CD4-positive, alpha-beta memory T cell (primary cell): ENCODE measurements around the gene ZNRF1. TPM values are rescaled to one million over a fixed set of nuclear protein-coding genes. Genes with fewer than 3 reads are reported as not detected.
"Not testable (repeated sequence)": the region's sequence is repeated elsewhere in the genome, so short reads cannot be mapped to it uniquely, and the experiment has no call there.

ENCODE experiments used
- CTCF ChIA-PET: fragments of 350-600 bp; sonication (Branson Sonifier 250); formaldehyde crosslinking; loops from one replicate; lab custom pipeline; 2021; ENCODE audit warnings: inconsistent platforms; ENCODE audit not compliant: partially characterized antibody; lab: Charles Lee
- POLR2A ChIA-PET: fragments of 350-600 bp; sonication (Branson Sonifier 250); formaldehyde crosslinking; loops from one replicate; lab custom pipeline; 2021; ENCODE audit not compliant: partially characterized antibody; lab: Charles Lee
- DNase-seq, 5 donors: peaks; one replicate each; pipeline versions ENCODE4 v3.0.0 to v3.0.0-alpha.2; 2020 to 2022; ENCODE audit warnings: mixed read lengths in 1 of 5
- H3K27ac ChIP-seq: one replicate; pipeline ENCODE4 v1.7.0; 2013; ENCODE audit warnings: low read depth, low read length
- H3K27me3 ChIP-seq: 2 replicates; pipeline ENCODE4 v1.7.0; 2013; ENCODE audit warnings: mild to moderate bottlenecking, low read length, moderate library complexity; ENCODE audit not compliant: insufficient read depth
- H3K36me3 ChIP-seq: 2 replicates; pipeline ENCODE4 v1.7.0; 2013; ENCODE audit warnings: mild to moderate bottlenecking, low read length, moderate library complexity; ENCODE audit not compliant: insufficient read depth
- H3K4me1 ChIP-seq: 2 replicates; pipeline ENCODE4 v1.7.0; 2013; ENCODE audit warnings: mild to moderate bottlenecking, low read length, moderate library complexity; ENCODE audit not compliant: insufficient read depth
- H3K4me3 ChIP-seq, 2 donors: one replicate each; pipeline ENCODE4 v1.7.0; 2013; ENCODE audit warnings: low read length in 2 of 2, mild to moderate bottlenecking in 1 of 2
- H3K9me3 ChIP-seq, 2 donors: one replicate each; pipeline ENCODE4 v1.7.0; 2013; ENCODE audit warnings: low read length in 2 of 2, control low read depth in 1 of 2; ENCODE audit not compliant: control insufficient read depth in 1 of 2
- H3K27ac Mint-ChIP-seq, 7 donors: one replicate each; pipeline ENCODE4 v1.8.0; 2020 to 2021; ENCODE audit warnings: mixed read lengths in 7 of 7, mild to moderate bottlenecking in 6 of 7, inconsistent platforms in 3 of 7, moderate library complexity in 3 of 7
- H3K27me3 Mint-ChIP-seq, 2 donors: one replicate each; pipeline ENCODE4 v1.8.0; 2020 to 2021; ENCODE audit warnings: mixed read lengths in 2 of 2
- H3K36me3 Mint-ChIP-seq, 2 donors: one replicate each; pipeline ENCODE4 v1.8.0; 2020 to 2021; ENCODE audit warnings: mixed read lengths in 2 of 2, inconsistent platforms in 1 of 2, mild to moderate bottlenecking in 1 of 2
- H3K4me1 Mint-ChIP-seq, 4 donors: one replicate each; pipeline ENCODE4 v1.8.0; 2020 to 2021; ENCODE audit warnings: mixed read lengths in 4 of 4, mild to moderate bottlenecking in 1 of 4
- H3K4me3 Mint-ChIP-seq, 8 donors: one replicate each; pipeline ENCODE4 v1.8.0; 2020 to 2021; ENCODE audit warnings: mixed read lengths in 8 of 8, mild to moderate bottlenecking in 7 of 8, moderate library complexity in 6 of 8, inconsistent platforms in 3 of 8
- H3K9me3 Mint-ChIP-seq, 8 donors: one replicate each; pipeline ENCODE4 v1.8.0; 2020 to 2021; ENCODE audit warnings: mixed read lengths in 8 of 8, mild to moderate bottlenecking in 5 of 8, inconsistent platforms in 3 of 8, moderate library complexity in 1 of 8
- intact Hi-C: fragments of 100-400 bp; cut with micrococcal nuclease; formaldehyde crosslinking; loops from one replicate; pipeline ENCODE4 v1.15.1; 2023
- polyA plus RNA-seq, 2 donors: library from polyadenylated mRNA; unstranded; fragments of 300-500 nt; fragmentation: Illumina TruSeq; gene quantifications; one replicate each; pipeline ENCODE4 v1.2.3, GENCODE V29; 2021
- total RNA-seq, 2 experiments: library from RNA; stranded (reverse); gene quantifications; one replicate each; pipeline ENCODE4 v1.2.3, GENCODE V29; 2021

ZNRF1 gene
- total and polyA plus RNA-seq, 4 experiments from 2014 or later = 3.4 to 9.5 (median 6.1) TPM

GRCh38 chr16:75120253-75120652, 121.4 kb downstream of the ZNRF1 start:
- Mint-ChIP-seq H3K4me1 (peaks cover 0 to 4% (median 0%) of the 10 kb centered on the region in 4 donors), H3K27me3 (no peaks in the 10 kb centered on the region), H3K36me3 (no peaks in the 10 kb centered on the region), H3K4me3 (no peak overlapping the region), H3K27ac (no peak overlapping the region), H3K9me3 (peaks cover 0 to 13% (median 10%) of the 10 kb centered on the region in 8 donors)
- no peaks in the 10 kb centered on the region for H3K4me1 ChIP-seq
- no peak for DNase-seq
- intact Hi-C loops = no loop called here
- no peaks in the 10 kb centered on the region for H3K27me3 ChIP-seq
- no peaks in the 10 kb centered on the region for H3K36me3 ChIP-seq
- ChIA-PET CTCF (interaction anchor here (1.7 kb wide), 1 partner anchor 9 kb away, joined by 7 read pairs; no protein-coding TSS in a partner anchor), POLR2A (no interaction called here)
- no peak overlapping the region for H3K27ac ChIP-seq
- H3K9me3 ChIP-seq = peaks cover 0 to 6% of the 10 kb centered on the region in 2 donors
- no peak overlapping the region for H3K4me3 ChIP-seq

GRCh38 chr16:75121949-75122568, 123.2 kb downstream of the ZNRF1 start:
- Mint-ChIP-seq H3K27me3 (no peaks in the 10 kb centered on the region), H3K9me3 (peaks cover 0 to 16% (median 11%) of the 10 kb centered on the region in 8 donors), H3K36me3 (no peaks in the 10 kb centered on the region), H3K4me3 (no peak overlapping the region), H3K27ac (no peak overlapping the region), H3K4me1 (no peaks in the 10 kb centered on the region)
- Histone ChIP-seq H3K4me1 (no peaks in the 10 kb centered on the region), H3K9me3 (peaks cover 0 to 6% of the 10 kb centered on the region in 2 donors), H3K4me3 (no peak overlapping the region), H3K27ac (no peak overlapping the region), H3K36me3 (no peaks in the 10 kb centered on the region), H3K27me3 (no peaks in the 10 kb centered on the region)
- no peak for DNase-seq
- intact Hi-C loops = no loop called here
- ChIA-PET POLR2A (no interaction called here), CTCF (interaction anchor here (1.2 to 1.3 kb wide), 2 partner anchors 9 to 11 kb away, joined by 3 to 6 read pairs; no protein-coding TSS in a partner anchor)

DNA sequence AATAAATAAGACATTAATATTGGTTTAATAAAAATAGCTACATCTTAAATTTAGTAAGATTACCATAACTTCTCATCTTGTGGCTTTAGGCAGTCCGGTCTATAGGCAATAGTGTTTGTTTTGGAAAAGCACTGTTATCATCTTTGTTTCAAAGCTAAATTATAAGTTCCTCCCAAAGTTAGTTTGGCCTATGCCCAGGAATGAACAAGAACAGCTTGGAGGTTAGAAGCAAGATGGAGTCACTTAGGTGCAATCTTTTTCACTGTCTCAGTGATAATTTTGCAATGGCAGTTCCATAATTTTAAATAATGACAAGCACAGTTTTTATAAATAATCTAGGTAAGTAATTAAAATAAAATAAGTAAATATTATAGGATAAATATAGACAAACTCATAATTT, 123.8 kb downstream of the ZNRF1 start:
- H3K27ac Mint-ChIP-seq = no peak overlapping the region
- no peaks in the 10 kb centered on the region for H3K4me1 Mint-ChIP-seq
- CTCF ChIA-PET = interaction anchor here (1.3 kb wide), 1 partner anchor 11 kb away, joined by 6 read pairs; no protein-coding TSS in a partner anchor
- no peaks in the 10 kb centered on the region for H3K27me3 Mint-ChIP-seq
- Histone ChIP-seq H3K27ac (no peak overlapping the region), H3K4me1 (no peaks in the 10 kb centered on the region), H3K27me3 (no peaks in the 10 kb centered on the region), H3K9me3 (peaks cover 0 to 6% of the 10 kb centered on the region in 2 donors), H3K4me3 (no peak overlapping the region), H3K36me3 (no peaks in the 10 kb centered on the region)
- H3K36me3 Mint-ChIP-seq = no peaks in the 10 kb centered on the region
- intact Hi-C loops = no loop called here
- no peak overlapping the region for H3K4me3 Mint-ChIP-seq
- H3K9me3 Mint-ChIP-seq = peaks cover 0 to 21% (median 15%) of the 10 kb centered on the region in 8 donors
- POLR2A ChIA-PET = no interaction called here
- DNase-seq = no peak

GRCh38 chr16:75127713-75128415, 129.0 kb downstream of the ZNRF1 start:
- no peak overlapping the region for H3K27ac ChIP-seq
- CTCF ChIA-PET = no interaction called here
- peaks cover 0 to 16% (median 8%) of the 10 kb centered on the region in 8 donors for H3K9me3 Mint-ChIP-seq
- H3K27me3 ChIP-seq = no peaks in the 10 kb centered on the region
- no peak overlapping the region for H3K4me3 ChIP-seq
- H3K4me3 Mint-ChIP-seq = no peak overlapping the region
- H3K4me1 ChIP-seq = peaks cover 9% of the 10 kb centered on the region
- no peaks in the 10 kb centered on the region for H3K9me3 ChIP-seq
- H3K36me3 ChIP-seq = no peaks in the 10 kb centered on the region
- H3K27ac Mint-ChIP-seq = no peak overlapping the region
- DNase-seq = no peak
- peaks cover 6 to 20% (median 11%) of the 10 kb centered on the region in 4 donors for H3K4me1 Mint-ChIP-seq
- POLR2A ChIA-PET = no interaction called here
- no peaks in the 10 kb centered on the region for H3K36me3 Mint-ChIP-seq
- H3K27me3 Mint-ChIP-seq = peaks cover 1 to 2% of the 10 kb centered on the region in 2 donors
- intact Hi-C loops = no loop called here

DNA sequence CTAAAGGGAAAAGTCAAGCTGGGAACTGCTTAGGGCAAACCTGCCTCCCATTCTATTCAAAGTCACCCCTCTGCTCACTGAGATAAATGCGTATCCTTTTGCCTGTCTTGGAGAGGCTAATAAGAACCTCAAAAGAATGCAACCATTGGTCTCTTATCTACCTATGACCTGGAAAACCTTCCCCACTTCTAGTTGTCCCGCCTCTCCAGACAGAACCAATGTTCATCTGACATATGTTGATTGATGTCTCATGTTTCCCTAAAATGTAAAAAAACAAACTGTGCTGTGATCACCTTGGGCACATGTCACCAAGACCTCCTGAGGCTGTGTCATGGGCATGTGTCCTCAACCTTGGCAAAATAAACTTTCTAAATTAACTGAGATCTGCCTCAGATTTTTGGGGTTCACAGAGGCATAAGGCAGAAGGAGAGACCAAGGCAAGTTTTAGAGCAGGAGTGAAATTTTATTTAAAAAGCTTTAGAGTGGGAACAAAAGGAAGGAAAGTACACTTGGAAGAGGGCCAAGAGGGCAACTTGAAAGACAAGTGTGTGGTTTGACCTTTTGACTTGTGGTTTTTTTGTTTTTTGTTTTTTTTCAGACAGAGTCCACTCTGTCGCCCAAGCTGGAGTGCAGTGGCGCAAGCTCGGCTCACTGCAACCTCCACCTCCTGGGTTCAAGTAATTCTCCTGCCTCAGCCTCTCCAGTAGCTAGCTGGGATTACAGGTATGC, 130.8 kb downstream of the ZNRF1 start:
- peak overlapping the region in 1 of 7 donors; percentile 57 for H3K27ac Mint-ChIP-seq
- H3K27me3 Mint-ChIP-seq, intact Hi-C loops, H3K4me3 ChIP-seq, H3K4me1 ChIP-seq, H3K9me3 ChIP-seq, H3K27ac ChIP-seq, H3K27me3 ChIP-seq, H3K36me3 ChIP-seq, H3K36me3 Mint-ChIP-seq, DNase-seq: not testable (repeated sequence)
- peaks cover 6 to 20% (median 11%) of the 10 kb centered on the region in 4 donors for H3K4me1 Mint-ChIP-seq
- peak overlapping the region in 2 of 8 donors; percentile 1 to 58 for H3K4me3 Mint-ChIP-seq
- H3K9me3 Mint-ChIP-seq = peaks cover 0 to 16% (median 8%) of the 10 kb centered on the region in 8 donors
- CTCF ChIA-PET = interaction anchor here (1.6 kb wide), 1 partner anchor 18 kb away, joined by 4 read pairs; no protein-coding TSS in a partner anchor
- POLR2A ChIA-PET = interaction anchor here (0.7 kb wide), 1 partner anchor 16 kb away, joined by 3 read pairs; no protein-coding TSS in a partner anchor

- peaks cover 6 to 20% (median 11%) of the 10 kb centered on the region in 4 donors for H3K4me1 Mint-ChIP-seq
- peak overlapping the region in 2 of 8 donors; percentile 1 to 72 for H3K4me3 Mint-ChIP-seq
- CTCF ChIA-PET = interaction anchor here (1.5 to 1.6 kb wide), 2 partner anchors 19 kb away, joined by 4 to 8 read pairs; no protein-coding TSS in a partner anchor
- Histone ChIP-seq H3K4me3 (no peak overlapping the region), H3K36me3 (no peaks in the 10 kb centered on the region), H3K4me1 (peaks cover 9% of the 10 kb centered on the region), H3K27ac (no peak overlapping the region), H3K9me3 (no peaks in the 10 kb centered on the region), H3K27me3 (no peaks in the 10 kb centered on the region)
- intact Hi-C loops = no loop called here
- H3K27ac Mint-ChIP-seq = no peak overlapping the region
- POLR2A ChIA-PET = no interaction called here
- peaks cover 0 to 16% (median 8%) of the 10 kb centered on the region in 8 donors for H3K9me3 Mint-ChIP-seq
- DNase-seq = no peak
- H3K27me3 Mint-ChIP-seq = peaks cover 3 to 4% of the 10 kb centered on the region in 2 donors
- no peaks in the 10 kb centered on the region for H3K36me3 Mint-ChIP-seq
Observed at GRCh38 chr16:75130150-75130771, 131.4 kb downstream of the ZNRF1 start.
